ENCODE measurements around the gene ABCB9. TPM values are rescaled to one million over a fixed set of nuclear protein-coding genes. Genes with fewer than 3 reads are reported as not detected.
A peak's percentile ranks its signal among the peaks of the same experiment; 100 is the strongest.
"Not testable (repeated sequence)": the region's sequence is repeated elsewhere in the genome, so short reads cannot be mapped to it uniquely, and the experiment has no call there.

Gene ABCB9
- total RNA-seq (2021; ENCODE audit: unreplicated experiment) (32.7 TPM), Bru-seq, nascent RNA (percentile 55 among the genes with signal in this experiment), BruChase-seq, experiment 1, labeled RNA remaining after a 2-hour chase (percentile 58 among the genes with signal in this experiment), BruChase-seq, experiment 2, labeled RNA remaining after a 6-hour chase (percentile 62 among the genes with signal in this experiment)
- 31.5 TPM for polyA plus RNA-seq (2012; ENCODE audit: insufficient read length)
- long read RNA-seq, transcript ABCB9-220 (5 exons, 917 nt): major isoform, 5 of 49 reads
- long read RNA-seq, partial matches to known transcripts: 18 of 49 reads
- long read RNA-seq, other reads (novel, unspliced or antisense): 18 of 49 reads

- H3K36me3 ChIP-seq (ENCODE audit: control insufficient read depth, insufficient read depth, low read length): no peaks in the 10 kb centered on the region; the same call in 1 of the 2 replicates
- ATAC-seq: peak; percentile 91
- DNase-seq (ENCODE audit: low read depth, low spot score): no peak
- TSS peak; percentile 62 for BruUV-seq (replicated peaks)
- H3K4me1 ChIP-seq (ENCODE audit: control insufficient read depth, insufficient read depth, low read length): peaks cover 39% of the 10 kb centered on the region
- ChIA-PET CTCF (interaction anchor here (0.6 kb wide), 2 partner anchors 31 to 59 kb away, joined by 8 read pairs; no protein-coding TSS in a partner anchor), POLR2A (interaction anchor here (0.5 to 0.7 kb wide), 5 partner anchors 8 to 179 kb away, joined by 3 to 10 read pairs (median 8); no protein-coding TSS in a partner anchor)
- TF ChIP-seq POLR2AphosphoS5 (IDR thresholded peaks at IDR 0.05; ENCODE audit: low read depth, low read length) (peak; percentile 65), TCF7L2 (IDR thresholded peaks at IDR 0.05; ENCODE audit: low read depth, low read length) (no peak), SIN3A (IDR thresholded peaks at IDR 0.05; ENCODE audit: borderline replicate concordance, insufficient read depth, low read depth, low read length) (0 out of 2 replicates have a peak, but pooled peaks have one; percentile 41)
- intact Hi-C loops (cut with micrococcal nuclease; ENCODE audit: unreplicated experiment) (no loop called here), in situ Hi-C loops (cut with HindIII; ENCODE audit: low pct_unique_long_range_greater_than_20kb, low sequenced_read_pairs) (no loop called here)
- peak within 1 kb of the TSS; percentile 73 for H3K27ac ChIP-seq (ENCODE audit: low read length)
- H3K4me3 ChIP-seq (ENCODE audit: low read depth in 2 of 2, low read length in 2 of 2): peak within 1 kb of the TSS; percentile 73 to 83
- no peaks in the 10 kb centered on the region for H3K27me3 ChIP-seq (ENCODE audit: control insufficient read depth, insufficient read depth, low read length)
- H3K9me3 ChIP-seq (ENCODE audit: control insufficient read depth, insufficient read depth, low read depth, low read length): no peaks in the 10 kb centered on the region
Measured at GRCh38 chr12:122965851-122966742, at the start of gene ABCB9. ABCB9 (minus strand) TSS chr12:122966463; CDS start chr12:122960235, 6,228 bp downstream.

- H3K9me3 ChIP-seq (ENCODE audit: control insufficient read depth, insufficient read depth, low read depth, low read length); CTCF ChIA-PET; in situ Hi-C loops (cut with HindIII; ENCODE audit: low pct_unique_long_range_greater_than_20kb, low sequenced_read_pairs); BruUV-seq (replicated peaks); DNase-seq (ENCODE audit: low read depth, low spot score); H3K27me3 ChIP-seq (ENCODE audit: control insufficient read depth, insufficient read depth, low read length); H3K36me3 ChIP-seq (ENCODE audit: control insufficient read depth, insufficient read depth, low read length); POLR2A ChIA-PET; ATAC-seq; intact Hi-C loops (cut with micrococcal nuclease; ENCODE audit: unreplicated experiment); H3K4me3 ChIP-seq (ENCODE audit: low read depth in 2 of 2, low read length in 2 of 2); H3K27ac ChIP-seq (ENCODE audit: low read length); H3K4me1 ChIP-seq (ENCODE audit: control insufficient read depth, insufficient read depth, low read length): not testable (repeated sequence)
Measured at GRCh38 chr12:123014473-123014872, 48.2 kb upstream of the ABCB9 start.

DNA sequence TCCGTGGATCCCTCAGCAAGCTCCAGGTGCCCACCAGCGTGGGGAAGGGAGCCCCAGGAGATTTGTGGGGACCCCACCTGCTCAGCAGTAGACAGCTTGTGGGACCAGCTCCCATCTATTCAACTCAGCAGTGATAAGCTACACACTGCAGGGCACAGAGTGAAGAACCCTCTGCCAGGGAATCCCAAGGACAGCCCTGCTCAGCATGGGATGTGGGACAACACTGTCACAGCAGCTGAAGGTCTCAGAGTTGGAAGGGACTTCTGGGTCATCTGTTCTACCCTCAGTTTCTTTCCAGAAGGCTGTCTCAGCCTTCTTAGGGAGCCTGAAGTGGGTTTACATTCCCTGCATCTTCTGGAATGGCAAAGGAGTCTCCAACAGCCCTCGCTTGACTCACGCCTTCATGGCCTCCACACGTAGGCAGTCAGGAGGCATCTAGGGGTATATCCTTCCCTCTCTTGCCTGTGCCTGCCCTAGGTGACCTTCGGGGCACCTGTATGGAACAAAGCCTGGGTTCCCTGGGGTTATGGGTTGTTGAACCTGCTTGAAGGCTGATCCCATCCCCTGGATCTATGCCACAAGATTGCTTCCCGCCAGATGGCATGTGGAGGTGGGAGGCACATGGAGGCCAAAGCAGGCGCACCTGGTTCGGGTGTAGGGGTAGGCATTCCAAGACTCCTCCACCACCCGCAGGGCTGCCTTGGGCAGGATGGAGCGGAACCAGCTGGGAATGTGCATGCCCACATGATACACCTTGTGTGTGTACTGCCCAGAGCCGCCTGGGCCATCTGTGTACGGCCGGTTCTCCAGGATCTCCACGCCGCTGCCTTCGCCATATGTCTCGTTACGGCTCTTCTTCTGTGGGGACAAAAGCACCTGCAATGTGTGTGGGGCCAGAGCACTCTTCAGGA, 47.2 kb upstream of the ABCB9 start:
- no peaks in the 10 kb centered on the region for H3K4me1 ChIP-seq (ENCODE audit: control insufficient read depth, insufficient read depth, low read length)
- intact Hi-C loops (cut with micrococcal nuclease; ENCODE audit: unreplicated experiment): no loop called here
- in situ Hi-C loops (cut with HindIII; ENCODE audit: low pct_unique_long_range_greater_than_20kb, low sequenced_read_pairs): no loop called here
- no peak for TF ChIP-seq CTCF (IDR thresholded peaks at IDR 0.05)
- TF ChIP-seq REST (IDR thresholded peaks at IDR 0.05; ENCODE audit: insufficient read depth in 1 of 2, low read depth in 2 of 2, low read length in 1 of 2): no peak
- no peak for TF ChIP-seq SIN3A (IDR thresholded peaks at IDR 0.05; ENCODE audit: borderline replicate concordance, insufficient read depth, low read depth, low read length)
- no peak for TF ChIP-seq TCF7L2 (IDR thresholded peaks at IDR 0.05; ENCODE audit: low read depth, low read length)
- no peak for TF ChIP-seq POLR2AphosphoS5 (IDR thresholded peaks at IDR 0.05; ENCODE audit: low read depth, low read length)
- ChIA-PET CTCF (no interaction called here), POLR2A (no interaction called here)
- no TSS peak for BruUV-seq (replicated peaks)
- ATAC-seq (no peak), DNase-seq (ENCODE audit: low read depth, low spot score) (no peak)
- no peak overlapping the region for H3K4me3 ChIP-seq (ENCODE audit: low read depth in 2 of 2, low read length in 2 of 2)
- H3K36me3 ChIP-seq (ENCODE audit: control insufficient read depth, insufficient read depth, low read length): no peaks in the 10 kb centered on the region
- no peaks in the 10 kb centered on the region for H3K27me3 ChIP-seq (ENCODE audit: control insufficient read depth, insufficient read depth, low read length)
- no peaks in the 10 kb centered on the region for H3K9me3 ChIP-seq (ENCODE audit: control insufficient read depth, insufficient read depth, low read depth, low read length)
- no peak overlapping the region for H3K27ac ChIP-seq (ENCODE audit: low read length)
